OCI-LY3 (cell line): ENCODE measurements around the gene PSMC3IP.

Experiments
- EZH2phosphoT487 ChIP-seq: fragments of 200-600 bp; shearing (Covaris generic); IDR thresholded peaks from 2 replicates; pipeline ENCODE4 v1.6.1; 2018; ENCODE audit warnings: antibody characterized with exemption, mixed run types, low read depth
- TF ChIP-seq, protein P1 (sequence below): fragments of 200-600, 300-600 bp; sonication (generic); IDR thresholded peaks from 2 replicates; pipeline ENCODE4 v1.5.1; 2014; ENCODE audit warnings: antibody characterized with exemption, low read length, low read depth

DNA sequence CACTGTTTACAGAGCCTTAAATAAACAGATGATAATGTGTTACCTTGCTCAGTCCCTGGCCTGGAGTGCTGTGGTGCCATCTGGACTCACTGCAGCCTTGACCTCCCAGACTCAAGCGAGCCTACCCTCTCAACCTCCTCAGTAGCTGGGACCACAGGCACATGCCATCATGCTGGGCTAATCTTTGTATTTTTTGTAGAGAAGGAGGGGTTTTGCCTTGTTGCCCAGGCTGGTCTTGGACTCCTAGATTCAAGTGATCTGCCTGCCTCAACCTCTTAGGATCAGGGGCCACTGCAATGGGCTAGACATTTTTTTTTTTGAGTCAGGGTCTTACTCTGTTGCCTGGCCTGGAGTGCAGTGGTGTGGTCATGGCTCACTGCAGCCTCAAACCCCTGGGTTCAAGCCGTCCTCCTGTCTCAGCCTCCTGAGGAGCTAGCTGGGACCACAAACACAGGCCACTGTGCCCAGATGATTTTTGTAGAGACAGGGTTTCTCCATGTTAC is 46.5 kb downstream of the PSMC3IP start:
- TF ChIP-seq, protein P1, sequence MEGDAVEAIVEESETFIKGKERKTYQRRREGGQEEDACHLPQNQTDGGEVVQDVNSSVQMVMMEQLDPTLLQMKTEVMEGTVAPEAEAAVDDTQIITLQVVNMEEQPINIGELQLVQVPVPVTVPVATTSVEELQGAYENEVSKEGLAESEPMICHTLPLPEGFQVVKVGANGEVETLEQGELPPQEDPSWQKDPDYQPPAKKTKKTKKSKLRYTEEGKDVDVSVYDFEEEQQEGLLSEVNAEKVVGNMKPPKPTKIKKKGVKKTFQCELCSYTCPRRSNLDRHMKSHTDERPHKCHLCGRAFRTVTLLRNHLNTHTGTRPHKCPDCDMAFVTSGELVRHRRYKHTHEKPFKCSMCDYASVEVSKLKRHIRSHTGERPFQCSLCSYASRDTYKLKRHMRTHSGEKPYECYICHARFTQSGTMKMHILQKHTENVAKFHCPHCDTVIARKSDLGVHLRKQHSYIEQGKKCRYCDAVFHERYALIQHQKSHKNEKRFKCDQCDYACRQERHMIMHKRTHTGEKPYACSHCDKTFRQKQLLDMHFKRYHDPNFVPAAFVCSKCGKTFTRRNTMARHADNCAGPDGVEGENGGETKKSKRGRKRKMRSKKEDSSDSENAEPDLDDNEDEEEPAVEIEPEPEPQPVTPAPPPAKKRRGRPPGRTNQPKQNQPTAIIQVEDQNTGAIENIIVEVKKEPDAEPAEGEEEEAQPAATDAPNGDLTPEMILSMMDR = no peak
- TF ChIP-seq EZH2phosphoT487 = no peak
